Inflammatory macrophage treated with lipopolysaccharide for 4 hours (primary cell): ENCODE measurements around the gene OR52K1.
"Not testable (repeated sequence)": the region's sequence is repeated elsewhere in the genome, so short reads cannot be mapped to it uniquely, and the experiment has no call there.

ENCODE experiments used
- DNase-seq: peaks from one replicate; pipeline ENCODE4 v3.0.0-alpha.2; 2020

The OR52K1 gene

GRCh38 chr11:4491878-4492606 is 9.6 kb downstream of the OR52K1 start:
- peak; percentile 7 for DNase-seq

- no peak for DNase-seq
Observed at GRCh38 chr11:4493480-4493818, 11.0 kb downstream of the OR52K1 start.

- DNase-seq: peak; percentile 67
Observed at GRCh38 chr11:4495487-4495886, 13.0 kb downstream of the OR52K1 start.

- no peak for DNase-seq
Observed at GRCh38 chr11:4495986-4496385, 13.5 kb downstream of the OR52K1 start.

- no peak for DNase-seq
Observed at GRCh38 chr11:4496557-4497248, 14.3 kb downstream of the OR52K1 start.

- DNase-seq: no peak
Observed at GRCh38 chr11:4508886-4509285, 26.4 kb downstream of the OR52K1 start.

- DNase-seq: no peak
Observed at GRCh38 chr11:4511282-4512245, 29.1 kb downstream of the OR52K1 start.

- DNase-seq: no peak
Observed at GRCh38 chr11:4514196-4514595, 31.8 kb downstream of the OR52K1 start.

GRCh38 chr11:4522339-4522738 is 39.9 kb downstream of the OR52K1 start:
- DNase-seq: no peak

- DNase-seq: no peak
Observed at GRCh38 chr11:4522752-4523151, 40.3 kb downstream of the OR52K1 start.

GRCh38 chr11:4523666-4524065 is 41.2 kb downstream of the OR52K1 start:
- no peak for DNase-seq

- peak; percentile 53 for DNase-seq
Observed at GRCh38 chr11:4527926-4528325, 45.5 kb downstream of the OR52K1 start.

- DNase-seq: not testable (repeated sequence)
Observed at GRCh38 chr11:4531686-4532085, 49.2 kb downstream of the OR52K1 start.

GRCh38 chr11:4539603-4540219 is 57.3 kb downstream of the OR52K1 start:
- DNase-seq: peak; percentile 48

GRCh38 chr11:4541071-4541470 is 58.6 kb downstream of the OR52K1 start:
- no peak for DNase-seq
